NCI-H1694 treated with DMSO at 0.1 percent for 48 hours (cell line): ENCODE measurements around the gene GMFB.

Experiments used
- DNase-seq: peaks from one replicate; lab custom pipeline; 2025; lab: John Stamatoyannopoulos, UW

The GMFB gene

GRCh38 chr14:54490445-54491175 is 1.8 kb upstream of the GMFB start:
- DNase-seq: no peak

GRCh38 chr14:54489731-54490444 is 1.1 kb upstream of the GMFB start:
- no peak for DNase-seq

GRCh38 chr14:54489318-54489683 is 521 bp upstream of the GMFB start:
- no peak for DNase-seq

- no peak for DNase-seq
Observed at GRCh38 chr14:54488318-54488645, 498 bp downstream of the GMFB start.

GRCh38 chr14:54487771-54488170 is 1.0 kb downstream of the GMFB start:
- DNase-seq: peak; percentile 4

- DNase-seq: no peak
Observed at GRCh38 chr14:54486685-54487084, 2.1 kb downstream of the GMFB start.

- DNase-seq: no peak
Observed at GRCh38 chr14:54483846-54484245, 4.9 kb downstream of the GMFB start.

GRCh38 chr14:54483073-54483745 is 5.6 kb downstream of the GMFB start:
- no peak for DNase-seq

- DNase-seq: no peak
Observed at GRCh38 chr14:54481695-54482094, 7.1 kb downstream of the GMFB start.

GRCh38 chr14:54480830-54481562 is 7.8 kb downstream of the GMFB start:
- no peak for DNase-seq

GRCh38 chr14:54478636-54479215 is 10.1 kb downstream of the GMFB start:
- no peak for DNase-seq

GRCh38 chr14:54475911-54476310 is 12.9 kb downstream of the GMFB start:
- no peak for DNase-seq

- DNase-seq: no peak
Observed at GRCh38 chr14:54475187-54475899, 13.4 kb downstream of the GMFB start.

- no peak for DNase-seq
Observed at GRCh38 chr14:54474232-54474793, 14.5 kb downstream of the GMFB start.

- no peak for DNase-seq
Observed at GRCh38 chr14:54472315-54472714, 16.5 kb downstream of the GMFB start.

GRCh38 chr14:54471641-54472040 is 17.1 kb downstream of the GMFB start:
- no peak for DNase-seq

- no peak for DNase-seq
Observed at GRCh38 chr14:54470701-54471100, 18.1 kb downstream of the GMFB start.

- DNase-seq: no peak
Observed at GRCh38 chr14:54467280-54467679, 21.5 kb downstream of the GMFB start.

GRCh38 chr14:54465654-54466053 is 23.1 kb downstream of the GMFB start:
- DNase-seq: no peak

- no peak for DNase-seq
Observed at GRCh38 chr14:54462048-54462447, 26.7 kb downstream of the GMFB start.

GRCh38 chr14:54459106-54459505 is 29.7 kb downstream of the GMFB start:
- DNase-seq: no peak
